Dedifferentiated amniotic fluid mesenchymal stem cell (primary cell): ENCODE measurements around the gene ASAH2B.

Experiments
- DNase-seq: peaks from one replicate; pipeline ENCODE4 v3.0.0-alpha.2; 2016; ENCODE audit errors: extremely low spot score

Gene ASAH2B

GRCh38 chr10:50798297-50798696, 58.6 kb downstream of the ASAH2B start:
- DNase-seq = no peak

- no peak for DNase-seq
Measured at GRCh38 chr10:50799595-50799994, 59.9 kb downstream of the ASAH2B start.

GRCh38 chr10:50805981-50806622, 66.4 kb downstream of the ASAH2B start:
- DNase-seq = no peak

- peak; percentile 17 for DNase-seq
Measured at GRCh38 chr10:50807851-50808776, 68.4 kb downstream of the ASAH2B start.
